IMR-90 (cell line): Measurements from ENCODE around the gene SLC4A1. TPM values are rescaled to one million over a fixed set of nuclear protein-coding genes. Genes with fewer than 3 reads are reported as not detected.

ENCODE experiments used
- ATAC-seq: fragments of 200-7000 bp; cut with Tn5 transposase; 2 replicates; pipeline ENCODE4 v1.9.1; 2020; ENCODE audit warnings: low read depth, mild to moderate bottlenecking, moderate library complexity
- BruUV-seq: library from RNA; stranded (reverse); fragments of 400-500 nt; replicated peaks from 2 replicates; lab custom pipeline; 2021; lab: Mats Ljungman, UMichigan
- CTCF ChIA-PET: fragments of 300-600 bp; formaldehyde crosslinking; extraction: SDS; loops from one replicate; lab custom pipeline; 2021; ENCODE audit warnings: antibody characterized with exemption; lab: Yijun Ruan, JAX
- POLR2A ChIA-PET: fragments of 300-600 bp; sonication (Branson Sonifier 250); formaldehyde crosslinking; loops from one replicate; lab custom pipeline; 2022; ENCODE audit warnings: antibody characterized with exemption; ENCODE audit not compliant: unreplicated experiment; lab: Charles Lee
- DNase-seq: peaks from one replicate; pipeline ENCODE4 v3.0.0; 2013
- H2AFZ ChIP-seq: replicated peaks from 2 replicates; pipeline ENCODE3; 2013; ENCODE audit warnings: low read length, mild to moderate bottlenecking; ENCODE audit not compliant: poor library complexity
- H2AK5ac ChIP-seq: 2 replicates; pipeline ENCODE4 v1.6.1; 2013; ENCODE audit warnings: low read depth, low read length, inconsistent platforms
- H2AK9ac ChIP-seq: replicated peaks from 2 replicates; pipeline ENCODE3; 2013; ENCODE audit warnings: mild to moderate bottlenecking, low read depth, low read length, moderate library complexity; ENCODE audit not compliant: poor library complexity
- H2BK120ac ChIP-seq: 2 replicates; pipeline ENCODE4 v1.6.1; 2013; ENCODE audit warnings: low read depth, low read length, inconsistent platforms
- H2BK15ac ChIP-seq: 3 replicates; pipeline ENCODE4 v1.6.1; 2013; ENCODE audit warnings: low read depth, low read length, inconsistent platforms
- H2BK20ac ChIP-seq: 2 replicates; pipeline ENCODE4 v1.6.1; 2013; ENCODE audit warnings: low read depth, mild to moderate bottlenecking, inconsistent platforms, low read length, moderate library complexity
- H2BK5ac ChIP-seq: 2 replicates; pipeline ENCODE4 v1.6.1; 2013; ENCODE audit warnings: mild to moderate bottlenecking, low read depth, low read length, inconsistent platforms; ENCODE audit not compliant: poor library complexity, severe bottlenecking
- H3K14ac ChIP-seq: replicated peaks from 2 replicates; pipeline ENCODE4 v1.6.1; 2013; ENCODE audit warnings: low read depth, low read length, inconsistent platforms
- H3K18ac ChIP-seq: 2 replicates; pipeline ENCODE4 v1.6.1; 2013; ENCODE audit warnings: low read depth, low read length, control low read depth
- H3K23ac ChIP-seq: 2 replicates; pipeline ENCODE4 v1.6.1; 2013; ENCODE audit warnings: low read depth, low read length, inconsistent platforms
- H3K27ac ChIP-seq: 2 replicates; pipeline ENCODE4 v1.5.1; 2013; ENCODE audit warnings: mild to moderate bottlenecking, control low read depth, low read length; ENCODE audit not compliant: insufficient read depth
- H3K27me3 ChIP-seq: 2 replicates; pipeline ENCODE4 v1.6.1; 2013; ENCODE audit warnings: low read length; ENCODE audit not compliant: control insufficient read depth, insufficient read depth
- H3K36me3 ChIP-seq: 2 replicates; pipeline ENCODE4 v1.6.1; 2013; ENCODE audit warnings: low read length, mixed read lengths; ENCODE audit not compliant: control insufficient read depth, insufficient read depth
- H3K4ac ChIP-seq: 2 replicates; pipeline ENCODE4 v1.6.1; 2013; ENCODE audit warnings: low read depth, low read length, inconsistent platforms
- H3K4me1 ChIP-seq: 2 replicates; pipeline ENCODE4 v1.6.1; 2013; ENCODE audit warnings: low read length, mixed read lengths; ENCODE audit not compliant: control insufficient read depth, insufficient read depth
- H3K4me2 ChIP-seq: 2 replicates; pipeline ENCODE4 v1.6.1; 2013; ENCODE audit warnings: low read depth, mild to moderate bottlenecking, control low read depth, low read length, moderate library complexity
- H3K4me3 ChIP-seq: 2 replicates; pipeline ENCODE4 v1.5.1; 2013; ENCODE audit warnings: low read depth, mild to moderate bottlenecking, control low read depth, low read length, moderate library complexity; ENCODE audit not compliant: insufficient read depth
- H3K56ac ChIP-seq: 2 replicates; pipeline ENCODE4 v1.6.1; 2013; ENCODE audit warnings: low read length, inconsistent platforms; ENCODE audit not compliant: insufficient read depth; ENCODE audit errors: extremely low read depth
- H3K79me1 ChIP-seq, 2 experiments: 2 replicates each; pipeline ENCODE4 v1.6.1; 2013; ENCODE audit warnings: low read length in 2 of 2, inconsistent platforms in 1 of 2, low read depth in 1 of 2
- H3K9ac ChIP-seq: 2 replicates; pipeline ENCODE4 v1.6.1; 2013; ENCODE audit warnings: low read depth, low read length, control low read depth
- H3K9me1 ChIP-seq: 2 replicates; pipeline ENCODE4 v1.6.1; 2013; ENCODE audit warnings: low read length, inconsistent platforms; ENCODE audit not compliant: insufficient read depth
- H3K9me3 ChIP-seq: 2 replicates; pipeline ENCODE4 v1.6.1; 2013; ENCODE audit warnings: low read length; ENCODE audit not compliant: control insufficient read depth, insufficient read depth
- H4K20me1 ChIP-seq: 2 replicates; pipeline ENCODE4 v1.6.1; 2013; ENCODE audit warnings: low read length, inconsistent platforms; ENCODE audit not compliant: insufficient read depth
- H4K5ac ChIP-seq: 2 replicates; pipeline ENCODE4 v1.6.1; 2013; ENCODE audit warnings: mild to moderate bottlenecking, low read depth, low read length, control low read depth
- H4K8ac ChIP-seq, 2 experiments: 2 replicates each; pipeline ENCODE4 v1.6.1; 2013; ENCODE audit warnings: low read depth in 2 of 2, low read length in 2 of 2, control low read depth in 1 of 2, inconsistent platforms in 1 of 2
- H4K91ac ChIP-seq: 2 replicates; pipeline ENCODE4 v1.6.1; 2013; ENCODE audit warnings: low read depth, low read length, inconsistent platforms; ENCODE audit not compliant: insufficient read depth
- CHD1 ChIP-seq: IDR thresholded peaks from 2 replicates; pipeline ENCODE4 v1.6.1; 2012; ENCODE audit warnings: low read depth, low read length, improper control_type of control experiment
- NFE2L2 ChIP-seq: fragments of 150-350 bp; IDR thresholded peaks from 2 replicates; pipeline ENCODE4 v1.6.1; 2016; ENCODE audit warnings: low read depth, mild to moderate bottlenecking, low read length
- POLR2A ChIP-seq: IDR thresholded peaks from 2 replicates; pipeline ENCODE4 v1.6.1; 2012; ENCODE audit warnings: mild to moderate bottlenecking, low read depth, low read length
- whole genome bisulfite sequencing, 2 experiments: methylation state at CpG; one replicate each; pipeline versions ENCODE4 v1.1.5 to v1.1.7; 2013; ENCODE audit warnings: missing lambda C conversion rate in 2 of 2; ENCODE audit not compliant: insufficient read length in 1 of 2; ENCODE audit errors: extremely low coverage in 2 of 2; 5-methylcytosine and 5-hydroxymethylcytosine counted together
- dilution Hi-C: fragments of 300-500 bp; cut with HindIII; formaldehyde crosslinking; loops from one replicate; pipeline ENCODE4 v1.14.3; 2018; ENCODE audit warnings: low sequenced_read_pairs; ENCODE audit not compliant: unreplicated experiment
- in situ Hi-C: fragments of 300-500 bp; cut with MboI; formaldehyde crosslinking; loops from 3 replicates; pipeline ENCODE4 v1.14.3; 2019; ENCODE audit warnings: low sequenced_read_pairs, inconsistent platforms, mixed read lengths
- intact Hi-C: fragments of 100-400 bp; cut with micrococcal nuclease; formaldehyde crosslinking; loops from 2 replicates; pipeline ENCODE4 v1.10.0; 2022
- polyA plus RNA-seq, 3 experiments: library from polyadenylated mRNA; depleted of rRNA; stranded (reverse); fragments of >200 nt; gene quantifications; 2 replicates each; pipeline ENCODE4 v1.2.3, GENCODE V29; 2012; ENCODE audit warnings: low replicate concordance in 1 of 3
- total RNA-seq: library from RNA; depleted of rRNA; stranded (reverse); fragments of >200 nt; gene quantifications from 2 replicates; pipeline ENCODE4 v1.2.3, GENCODE V29; 2012

SLC4A1 gene
- total and polyA plus RNA-seq, 2 of the 4 experiments (the other 2 are of a cell fraction): not detected

- CTCF ChIA-PET: no interaction called here
- H2AK5ac ChIP-seq: no peak overlapping the region
- 83% methylated on average over 1 of the region's 8 CpGs; no CpG with 5 or more reads in 1 of the 2 experiments for WGBS, 2 experiments
Measured at GRCh38 chr17:44283344-44284023, 15.5 kb upstream of the SLC4A1 start.

More at GRCh38 chr17:44283344-44284023, 15.5 kb upstream of the SLC4A1 start:
- H3K4me3 ChIP-seq: no peak overlapping the region
- H3K9me3 ChIP-seq: no peaks in the 10 kb centered on the region
- H2AFZ ChIP-seq: no peak overlapping the region
- no peak overlapping the region for H3K56ac ChIP-seq
- H3K27me3 ChIP-seq: peaks cover 6% of the 10 kb centered on the region
- peaks cover 0 to 5% of the 10 kb centered on the region in 2 experiments; a peak in 1 of 4 replicates for H3K79me1 ChIP-seq
- H3K4me2 ChIP-seq: no peak overlapping the region
- dilution Hi-C loops (no loop called here), in situ Hi-C loops (no loop called here), intact Hi-C loops (no loop called here)
- H4K91ac ChIP-seq: no peak overlapping the region
- no peak overlapping the region for H2BK20ac ChIP-seq
- H4K20me1 ChIP-seq: no peaks in the 10 kb centered on the region
- no peak overlapping the region for H3K27ac ChIP-seq
- no peak overlapping the region for H3K4ac ChIP-seq
- no peak overlapping the region for H2BK15ac ChIP-seq
- no TSS peak for BruUV-seq
- H3K23ac ChIP-seq: no peak overlapping the region
- TF ChIP-seq NFE2L2 (no peak), CHD1 (no peak), POLR2A (no peak)
- H4K8ac ChIP-seq: no peak overlapping the region
- peaks cover 14% of the 10 kb centered on the region for H3K9me1 ChIP-seq
- no peak overlapping the region for H3K18ac ChIP-seq
- ATAC-seq (no peak), DNase-seq (no peak)
- H3K4me1 ChIP-seq: peaks cover 6% of the 10 kb centered on the region
- no peak overlapping the region for H2BK5ac ChIP-seq
- no peak overlapping the region for H4K5ac ChIP-seq
- POLR2A ChIA-PET: no interaction called here
- no peak overlapping the region for H2AK9ac ChIP-seq
- H3K36me3 ChIP-seq: no peaks in the 10 kb centered on the region
- H2BK120ac ChIP-seq: no peak overlapping the region
- H3K9ac ChIP-seq: no peak overlapping the region
- no peak overlapping the region for H3K14ac ChIP-seq
